Measurements from ENCODE around the gene IRF2BPL. TPM values are rescaled to one million over a fixed set of nuclear protein-coding genes. Genes with fewer than 3 reads are reported as not detected.

The IRF2BPL gene
- polyA plus RNA-seq, 1 donor (not counting 4 experiments of a cell fraction or from before 2014, with no cell fraction given): 5.6 TPM

GRCh38 chr14:76984787-76985375, 43.6 kb downstream of the IRF2BPL start:
- no peak overlapping the region for H3K9ac ChIP-seq (ENCODE audit: control insufficient read depth, extremely low read depth, insufficient read depth, low read length)
- H3K9me1 ChIP-seq (ENCODE audit: control insufficient read depth, extremely low read depth, insufficient read depth, low read length): no peaks in the 10 kb centered on the region
- peaks cover 2% of the 10 kb centered on the region for H3K4me1 ChIP-seq (ENCODE audit: control insufficient read depth, extremely low read depth, insufficient read depth, low read length)
- dilution Hi-C loops (cut with MboI; ENCODE audit: extremely low pct_ligation_motif_present, low sequenced_read_pairs): no loop called here
- DNase-seq (ENCODE audit: low read depth, low spot score) (no peak), FAIRE-seq (no peak)
- no peaks in the 10 kb centered on the region for H3K27me3 ChIP-seq (ENCODE audit: control insufficient read depth, extremely low read depth, insufficient read depth, low read length)
- H3K9me3 ChIP-seq (ENCODE audit: control insufficient read depth, low read depth, low read length): no peaks in the 10 kb centered on the region
- H4K20me1 ChIP-seq (ENCODE audit: control insufficient read depth, extremely low read depth, insufficient read depth, low read length): no peaks in the 10 kb centered on the region
- no peaks in the 10 kb centered on the region for H3K79me2 ChIP-seq (ENCODE audit: control insufficient read depth, insufficient read depth, low read length)
- no peak for TF ChIP-seq EZH2 (IDR thresholded peaks at IDR 0.05; ENCODE audit: low read length)
- no peak for TF ChIP-seq CTCF (optimal IDR thresholded peaks at IDR 0.05 in 1 of 3, IDR thresholded peaks at IDR 0.05 in 1 of 3, conservative IDR thresholded peaks at IDR 0.05 in 1 of 3; ENCODE audit: extremely low read depth in 1 of 3, insufficient read depth in 2 of 3, low read length in 3 of 3)
- H3K36me3 ChIP-seq (ENCODE audit: control insufficient read depth in 2 of 2, extremely low read depth in 1 of 2, insufficient read depth in 2 of 2, low read length in 2 of 2): no peaks in the 10 kb centered on the region
- H2AFZ ChIP-seq (ENCODE audit: control insufficient read depth, low read length): no peak overlapping the region
- no peak overlapping the region for H3K27ac ChIP-seq (ENCODE audit: control insufficient read depth, insufficient read depth, low read length)
- no peak overlapping the region for H3K4me3 ChIP-seq (ENCODE audit: control insufficient read depth in 2 of 3, extremely low read depth in 1 of 3, insufficient read depth in 2 of 3, low read depth in 1 of 3, low read length in 3 of 3)
- no peak overlapping the region for H3K4me2 ChIP-seq (ENCODE audit: control insufficient read depth, extremely low read depth, insufficient read depth, low read depth, low read length)

- no peak for DNase-seq (ENCODE audit: low read depth, low spot score)
- Histone ChIP-seq H3K36me3 (ENCODE audit: control insufficient read depth in 2 of 2, extremely low read depth in 1 of 2, insufficient read depth in 2 of 2, low read length in 2 of 2) (no peaks in the 10 kb centered on the region), H3K27me3 (ENCODE audit: control insufficient read depth, extremely low read depth, insufficient read depth, low read length) (no peaks in the 10 kb centered on the region), H3K9ac (ENCODE audit: control insufficient read depth, extremely low read depth, insufficient read depth, low read length) (no peak overlapping the region), H3K4me1 (ENCODE audit: control insufficient read depth, extremely low read depth, insufficient read depth, low read length) (peaks cover 2% of the 10 kb centered on the region), H3K79me2 (ENCODE audit: control insufficient read depth, insufficient read depth, low read length) (no peaks in the 10 kb centered on the region), H3K27ac (ENCODE audit: control insufficient read depth, insufficient read depth, low read length) (no peak overlapping the region), H2AFZ (ENCODE audit: control insufficient read depth, low read length) (no peak overlapping the region), H3K4me3 (ENCODE audit: control insufficient read depth in 2 of 3, extremely low read depth in 1 of 3, insufficient read depth in 2 of 3, low read depth in 1 of 3, low read length in 3 of 3) (no peak overlapping the region), H3K9me1 (ENCODE audit: control insufficient read depth, extremely low read depth, insufficient read depth, low read length) (no peaks in the 10 kb centered on the region), H4K20me1 (ENCODE audit: control insufficient read depth, extremely low read depth, insufficient read depth, low read length) (no peaks in the 10 kb centered on the region), H3K9me3 (ENCODE audit: control insufficient read depth, low read depth, low read length) (no peaks in the 10 kb centered on the region), H3K4me2 (ENCODE audit: control insufficient read depth, extremely low read depth, insufficient read depth, low read depth, low read length) (no peak overlapping the region)
- TF ChIP-seq CTCF (optimal IDR thresholded peaks at IDR 0.05 in 1 of 3, IDR thresholded peaks at IDR 0.05 in 1 of 3, conservative IDR thresholded peaks at IDR 0.05 in 1 of 3; ENCODE audit: extremely low read depth in 1 of 3, insufficient read depth in 2 of 3, low read length in 3 of 3) (no peak), EZH2 (IDR thresholded peaks at IDR 0.05; ENCODE audit: low read length) (no peak)
- dilution Hi-C loops (cut with MboI; ENCODE audit: extremely low pct_ligation_motif_present, low sequenced_read_pairs): no loop called here
- FAIRE-seq: no peak
Measured at GRCh38 chr14:76984297-76984696, 44.2 kb downstream of the IRF2BPL start.
